GM19372 (cell line): Measurements from ENCODE around the gene ASCC3.

Experiments
- ATAC-seq: cut with Tn5 transposase; IDR thresholded peaks from one replicate; pipeline ENCODE4 v1.9.1; 2021; ENCODE audit warnings: mild to moderate bottlenecking, low read depth, moderate library complexity; ENCODE audit not compliant: unreplicated experiment

The ASCC3 gene

DNA sequence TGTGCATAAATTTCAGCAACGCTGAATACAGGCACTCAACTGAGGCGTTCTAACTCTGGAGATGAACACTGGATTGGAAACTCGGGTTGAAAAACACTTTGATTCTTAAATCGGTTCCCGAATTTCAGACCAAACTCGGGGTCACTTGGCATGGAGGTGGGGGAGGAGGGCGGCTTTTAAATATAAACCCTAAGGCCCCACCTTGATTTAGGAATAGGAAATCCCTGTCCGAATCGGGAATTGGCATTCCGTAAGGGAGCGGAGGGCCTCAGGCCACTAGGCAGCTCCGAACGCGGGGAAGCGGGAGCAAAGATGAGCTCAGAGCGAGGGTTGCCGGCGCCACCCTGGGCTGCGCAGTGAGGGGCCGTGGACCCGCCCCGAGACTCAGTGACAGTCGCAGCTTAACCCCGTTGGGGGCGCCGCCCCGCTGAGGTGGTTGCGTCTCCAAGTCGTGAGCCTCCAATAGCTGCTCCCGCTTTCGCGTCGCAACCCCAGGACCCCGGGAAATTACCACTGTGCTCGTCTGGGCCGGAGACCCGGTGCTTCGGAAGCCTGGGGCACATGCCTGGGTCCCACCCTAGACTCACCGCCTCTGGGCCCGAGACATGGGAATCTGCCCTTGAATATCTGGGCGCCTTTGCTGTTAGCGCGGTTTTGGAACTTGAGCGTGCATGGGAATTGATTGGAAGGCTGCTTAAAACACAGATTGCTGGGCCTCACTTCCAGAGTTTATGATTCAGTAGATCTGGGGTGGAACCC, 411.8 kb downstream of the ASCC3 start:
- no peak for ATAC-seq

DNA sequence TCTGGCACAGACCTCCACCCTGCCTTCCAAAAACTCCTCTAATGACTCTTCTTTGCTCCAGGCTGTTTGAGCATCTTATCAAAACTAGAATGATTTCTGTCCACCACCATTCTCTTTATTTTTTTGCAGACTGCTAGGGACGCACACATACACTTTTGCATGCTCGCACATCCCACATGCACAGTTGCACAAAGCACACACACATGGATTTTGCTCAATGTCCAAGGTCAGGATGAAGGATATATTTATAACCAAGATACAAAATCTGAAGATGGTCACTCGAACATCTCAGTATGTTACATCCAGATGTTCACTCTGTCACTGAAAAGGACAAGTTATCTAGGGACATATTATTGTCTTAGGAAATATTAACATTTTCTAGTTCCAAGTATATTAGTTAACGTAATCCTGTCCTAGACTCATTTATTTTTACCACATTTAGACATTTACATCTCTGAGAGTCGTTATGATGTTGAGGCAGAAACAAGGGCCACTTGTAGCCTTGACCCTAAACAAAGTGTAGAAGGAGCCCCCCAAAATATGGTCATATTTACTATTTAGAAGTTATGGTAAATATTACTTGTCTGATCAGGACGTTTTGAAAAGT, 413.0 kb downstream of the ASCC3 start:
- no peak for ATAC-seq

GRCh38 chr6:100467129-100468015, 413.8 kb downstream of the ASCC3 start:
- ATAC-seq, result no peak

DNA sequence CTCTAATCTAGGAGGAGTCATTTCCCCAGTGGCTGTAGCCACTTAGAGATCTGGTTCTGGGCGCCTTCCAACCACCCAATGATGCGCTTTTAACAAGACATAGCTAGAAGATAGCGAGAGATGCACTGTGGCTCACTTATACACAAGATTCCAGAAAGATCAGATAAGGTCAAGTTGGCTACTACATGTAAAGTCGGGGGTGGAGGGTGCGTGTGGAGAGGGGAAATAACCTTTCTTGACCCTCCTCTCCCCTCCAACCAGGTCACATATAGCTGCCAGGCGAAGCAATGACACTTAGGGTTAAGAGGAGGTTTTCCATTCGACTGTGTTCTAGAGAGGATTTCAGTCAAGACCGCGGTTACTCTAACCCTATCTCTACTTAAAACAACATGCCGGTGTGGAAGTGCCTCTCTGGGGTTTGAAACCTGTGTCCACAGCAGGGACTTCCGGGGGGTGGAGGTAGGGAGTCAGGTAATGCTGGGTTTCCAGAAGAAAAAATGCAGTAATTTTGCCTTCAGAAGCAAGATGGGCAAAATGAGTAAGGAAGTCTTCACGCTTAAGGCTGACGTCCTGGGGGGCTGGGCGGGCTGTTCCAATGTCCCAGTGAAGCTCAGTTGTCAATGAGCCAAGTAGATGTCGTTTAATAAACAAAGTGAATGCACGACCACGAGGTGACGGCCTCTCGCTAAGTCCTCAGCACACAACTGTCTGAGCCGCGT, 414.6 kb downstream of the ASCC3 start:
- no peak for ATAC-seq

GRCh38 chr6:100465701-100466409, 415.3 kb downstream of the ASCC3 start:
- no peak for ATAC-seq

GRCh38 chr6:100464903-100465700, 416.0 kb downstream of the ASCC3 start, which contains the start of gene SIM1:
SIM1 (minus strand) TSS chr6:100464921; CDS start chr6:100463468, 1,453 bp downstream.
- ATAC-seq, result no peak

- ATAC-seq, result no peak
Observed at GRCh38 chr6:100464162-100464851, 416.8 kb downstream of the ASCC3 start.

DNA sequence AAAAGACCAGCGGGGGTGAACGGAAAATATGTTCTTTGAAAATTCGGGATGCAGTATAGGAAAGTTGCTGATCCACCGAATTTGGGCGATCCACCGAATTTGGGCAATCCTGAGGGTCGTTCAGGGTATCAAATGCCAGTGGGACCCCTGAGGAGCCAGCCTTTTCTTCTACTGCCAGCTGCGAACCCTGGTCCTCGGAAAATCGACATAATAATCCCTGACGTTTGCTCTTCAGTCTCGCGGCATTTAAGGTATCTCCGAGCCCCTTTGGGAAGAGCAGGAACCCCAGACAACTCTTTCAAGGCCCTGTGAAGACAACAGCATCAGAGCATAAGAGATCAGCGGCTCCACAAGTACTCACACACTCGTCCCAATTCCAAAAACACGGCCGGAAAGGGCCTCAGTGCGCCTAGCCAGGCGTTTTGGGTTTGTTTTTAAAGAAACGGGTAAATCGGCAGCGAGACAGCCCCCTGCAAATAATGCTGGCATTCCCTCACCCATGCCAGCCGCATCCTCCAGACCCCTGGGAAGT, 417.4 kb downstream of the ASCC3 start:
- no peak for ATAC-seq

GRCh38 chr6:100462706-100463629, 418.2 kb downstream of the ASCC3 start:
- no peak for ATAC-seq

DNA sequence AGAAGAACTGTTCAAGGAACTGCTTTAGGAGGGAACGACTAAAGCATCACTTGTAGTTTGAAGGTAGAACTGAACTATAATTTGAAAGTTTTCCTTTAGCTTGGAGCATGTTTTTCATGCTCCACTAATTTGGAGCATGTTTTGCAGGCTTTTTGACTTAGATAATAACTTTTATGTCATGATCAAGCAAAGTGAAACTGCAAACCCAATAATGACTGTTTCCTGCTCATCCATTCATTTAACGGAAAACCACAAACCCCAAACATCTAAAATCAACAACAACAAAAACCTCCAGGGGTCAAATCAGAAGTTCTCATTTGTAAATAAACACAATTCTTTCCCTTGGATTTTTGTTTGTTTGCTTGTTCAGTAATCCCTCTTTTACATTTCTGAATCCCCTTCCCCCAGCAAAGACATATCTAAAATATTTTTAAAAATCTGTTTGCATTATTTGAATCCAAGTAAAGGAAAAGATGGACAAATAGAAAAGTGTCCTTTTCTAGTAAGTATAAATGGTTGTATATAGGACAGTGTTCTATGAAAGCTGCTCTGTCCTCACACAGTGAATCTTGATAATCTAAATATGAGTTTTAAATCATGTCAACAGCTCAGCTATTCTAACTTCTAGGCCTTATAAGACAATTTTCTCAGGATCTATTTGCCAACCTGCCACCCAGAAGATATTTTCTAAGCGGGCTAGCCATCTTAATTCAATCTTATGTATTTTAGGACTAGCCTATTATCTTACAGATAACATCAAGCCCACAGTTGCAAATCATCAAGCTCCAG, 419.0 kb downstream of the ASCC3 start:
- no peak for ATAC-seq

- no peak for ATAC-seq
Observed at GRCh38 chr6:100461278-100461916, 419.7 kb downstream of the ASCC3 start.

DNA sequence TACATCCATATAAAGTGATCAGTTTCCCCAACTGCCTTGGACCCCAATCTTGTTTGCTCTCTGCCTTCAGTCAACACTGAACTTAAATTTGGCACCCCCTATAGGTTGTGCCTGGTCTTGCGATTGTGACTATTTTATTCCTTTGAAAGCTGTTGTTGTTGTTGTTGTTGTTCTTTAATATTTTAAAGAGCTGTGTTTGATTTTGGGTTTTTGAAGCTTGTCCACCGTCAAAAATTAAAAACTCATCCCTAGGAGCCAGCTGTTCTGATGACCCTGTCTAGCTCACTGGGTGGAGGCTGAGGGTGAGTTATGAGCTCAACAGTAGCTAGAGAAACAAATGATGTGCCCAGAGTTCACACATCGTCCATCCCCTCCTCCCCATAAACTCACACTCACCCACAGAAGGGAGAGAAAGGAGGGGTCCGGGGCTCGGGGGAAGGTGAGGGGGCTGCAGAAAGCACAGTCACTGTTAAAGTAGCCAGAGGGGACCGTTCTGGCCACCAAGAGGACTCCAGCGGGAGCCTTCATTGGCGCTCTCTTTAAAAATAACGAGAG, 420.4 kb downstream of the ASCC3 start:
- no peak for ATAC-seq

DNA sequence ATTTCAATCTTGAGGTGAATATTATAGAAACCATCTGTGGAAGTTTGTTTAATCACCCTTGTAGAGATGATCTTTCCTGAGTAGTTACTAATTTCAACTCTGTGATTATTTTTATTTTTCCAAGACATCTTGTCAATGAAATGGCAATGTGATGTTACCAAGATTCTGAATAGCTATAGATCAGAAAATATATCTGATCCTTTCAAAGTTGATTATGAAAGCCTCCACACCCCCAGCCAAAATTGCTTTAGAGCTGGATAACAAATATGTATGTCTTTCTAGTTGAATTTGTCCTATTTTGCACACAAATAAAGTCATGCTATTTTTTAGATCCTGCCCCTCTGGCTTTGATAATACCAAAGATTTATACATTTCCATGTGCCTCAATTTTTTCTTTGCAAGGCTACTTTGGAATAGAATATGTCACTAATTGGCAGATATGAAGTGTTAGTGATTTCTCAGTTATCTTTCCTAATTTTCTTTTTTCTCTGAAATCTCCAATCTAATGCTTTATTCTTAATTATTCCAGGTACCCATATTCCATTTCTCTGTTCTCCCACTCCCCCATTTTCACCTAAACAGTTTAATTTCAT, 421.4 kb downstream of the ASCC3 start:
- ATAC-seq, result no peak

DNA sequence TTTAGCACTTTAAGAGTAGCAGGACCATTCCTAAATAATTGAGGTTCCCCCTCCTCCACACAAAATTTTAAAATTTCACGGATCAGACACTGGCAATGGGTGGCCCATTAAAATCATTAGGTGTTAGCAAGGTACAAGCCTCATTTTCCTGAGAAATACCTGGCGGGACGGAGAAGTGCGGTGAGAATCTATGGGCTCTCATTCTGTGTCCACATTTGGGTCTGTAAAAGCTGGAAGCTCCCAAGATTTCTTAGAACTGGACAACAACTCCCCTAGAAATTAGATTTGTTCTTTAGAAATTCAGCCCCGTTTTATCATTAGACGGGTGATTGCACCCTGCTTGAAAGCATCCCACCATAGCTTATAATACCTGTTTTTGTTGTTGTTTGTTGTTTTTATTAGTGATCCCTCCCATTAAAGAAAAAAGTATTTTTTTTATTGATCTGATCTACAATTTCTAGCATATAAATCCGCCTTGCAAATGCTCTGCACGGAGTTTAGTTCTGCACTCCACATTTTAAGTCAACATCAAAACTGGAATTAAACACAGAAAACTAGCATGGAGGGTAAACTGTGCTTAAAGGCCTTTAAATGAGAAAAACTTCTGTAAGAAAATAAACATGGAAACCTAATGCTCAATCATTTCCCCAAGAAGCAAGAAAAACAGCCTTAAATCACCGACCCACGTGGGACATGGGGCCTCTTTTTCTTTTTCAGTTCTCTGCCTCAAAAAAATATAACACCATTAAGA, 422.1 kb downstream of the ASCC3 start:
- ATAC-seq, result no peak
